H1 (cell line): ENCODE data around the gene DARS1. TPM values are rescaled to one million over a fixed set of nuclear protein-coding genes. Genes with fewer than 3 reads are reported as not detected.

ENCODE experiments used
- CTCF ChIA-PET: fragments of 300-600 bp; sonication (Branson Sonifier 250); formaldehyde crosslinking; loops from one replicate; lab custom pipeline; 2021; ENCODE audit not compliant: partially characterized antibody; lab: Charles Lee
- POLR2A ChIA-PET: fragments of 300-600 bp; sonication (Branson Sonifier 250); formaldehyde crosslinking; loops from one replicate; lab custom pipeline; 2021; ENCODE audit warnings: inconsistent platforms; ENCODE audit not compliant: partially characterized antibody; lab: Charles Lee
- DNase-seq, 2 experiments: peaks; one replicate each; pipeline versions ENCODE4 v3.0.0 to v3.0.0-alpha.2; 2010 to 2022; ENCODE audit warnings: low spot score in 2 of 2, low read depth in 1 of 2, mixed read lengths in 1 of 2
- FAIRE-seq: peaks from 2 replicates; lab custom pipeline; 2011; peaks lifted over from hg19 to GRCh38; lab: Jason Lieb, UNC
- H2AFZ ChIP-seq: 2 replicates; pipeline ENCODE4 v1.8.1; 2012; ENCODE audit warnings: low read length, inconsistent platforms
- H2AK5ac ChIP-seq: 2 replicates; pipeline ENCODE4 v1.6.1; 2013; ENCODE audit warnings: low read depth, low read length
- H2BK120ac ChIP-seq: replicated peaks from 2 replicates; pipeline ENCODE3; 2013; ENCODE audit warnings: low read depth, low read length, inconsistent platforms
- H2BK12ac ChIP-seq: 2 replicates; pipeline ENCODE4 v1.6.1; 2013; ENCODE audit warnings: low read depth, low read length
- H2BK15ac ChIP-seq: 2 replicates; pipeline ENCODE4 v1.6.1; 2013; ENCODE audit warnings: low read length
- H2BK20ac ChIP-seq: 2 replicates; pipeline ENCODE4 v1.6.1; 2013; ENCODE audit warnings: low read length
- H2BK5ac ChIP-seq: 2 replicates; pipeline ENCODE4 v1.6.1; 2013; ENCODE audit warnings: low read depth, low read length
- H3K14ac ChIP-seq: 2 replicates; pipeline ENCODE4 v1.6.1; 2013; ENCODE audit warnings: inconsistent platforms; ENCODE audit not compliant: insufficient read length
- H3K18ac ChIP-seq: 2 replicates; pipeline ENCODE4 v1.6.1; 2013; ENCODE audit warnings: low read length; ENCODE audit errors: extremely low read depth
- H3K23ac ChIP-seq: 2 replicates; pipeline ENCODE4 v1.6.1; 2013; ENCODE audit warnings: inconsistent platforms; ENCODE audit not compliant: insufficient read length
- H3K23me2 ChIP-seq: 2 replicates; pipeline ENCODE4 v1.6.1; 2013; ENCODE audit warnings: low read depth, low read length
- H3K27ac ChIP-seq: 2 replicates; pipeline ENCODE4 v1.6.1; 2011; ENCODE audit warnings: low read depth, low read length, inconsistent platforms
- H3K27me3 ChIP-seq, 4 experiments: replicated peaks in 1 of 4; 1 replicate in 1 of 4; 2 replicates in 3 of 4; pipeline versions ENCODE4 v1.6.1 to v1.8.1; 2011 to 2013; ENCODE audit warnings: low read length in 3 of 4, mild to moderate bottlenecking in 3 of 4, inconsistent platforms in 2 of 4, mixed read lengths in 2 of 4, moderate library complexity in 1 of 4; ENCODE audit not compliant: control insufficient read depth in 3 of 4, insufficient read depth in 3 of 4; ENCODE audit errors: extremely low read depth in 1 of 4
- H3K36me3 ChIP-seq, 4 experiments: 2 replicates each; pipeline versions ENCODE4 v1.6.1 to v1.8.1; 2011 to 2013; ENCODE audit warnings: mild to moderate bottlenecking in 4 of 4, low read length in 3 of 4, moderate library complexity in 2 of 4, control low read depth in 1 of 4, inconsistent platforms in 1 of 4; ENCODE audit not compliant: insufficient read depth in 4 of 4, control insufficient read depth in 2 of 4
- H3K4ac ChIP-seq: replicated peaks from 2 replicates; pipeline ENCODE3; 2013; ENCODE audit warnings: low read length, low read depth, mixed read lengths, inconsistent platforms; ENCODE audit not compliant: insufficient read length
- H3K4me1 ChIP-seq, 4 experiments: replicated peaks in 1 of 4; 1 replicate in 1 of 4; 2 replicates in 3 of 4; pipeline versions ENCODE4 v1.6.1 to v1.8.1; 2011 to 2013; ENCODE audit warnings: low read length in 3 of 4, inconsistent platforms in 2 of 4, mixed read lengths in 1 of 4; ENCODE audit not compliant: insufficient read depth in 4 of 4, control insufficient read depth in 3 of 4
- H3K4me2 ChIP-seq, 2 experiments: 2 replicates each; pipeline versions ENCODE4 v1.6.1 to v1.8.1; 2011 to 2013; ENCODE audit warnings: low read depth in 2 of 2, low read length in 2 of 2, control low read depth in 1 of 2, inconsistent platforms in 1 of 2, mild to moderate bottlenecking in 1 of 2; ENCODE audit not compliant: insufficient read depth in 1 of 2
- H3K4me3 ChIP-seq, 4 experiments: fragments of 200-600, 300-600 bp in 1 of 4; sonication (generic), shearing (Covaris generic), sonication (Bioruptor Twin) in 1 of 4; 2 replicates each; pipeline versions ENCODE4 v1.5.1 to v1.8.1; 2011 to 2016; ENCODE audit warnings: low read length in 4 of 4, low read depth in 3 of 4, control low read depth in 2 of 4, inconsistent platforms in 2 of 4, mild to moderate bottlenecking in 2 of 4, mixed read lengths in 1 of 4, moderate library complexity in 1 of 4; ENCODE audit not compliant: insufficient read depth in 2 of 4; ENCODE audit errors: extremely low read depth in 1 of 4
- H3K56ac ChIP-seq: replicated peaks from 2 replicates; pipeline ENCODE3; 2013; ENCODE audit warnings: low read depth, mild to moderate bottlenecking, mixed read lengths, low read length, inconsistent platforms; ENCODE audit not compliant: insufficient read length
- H3K79me1 ChIP-seq: 2 replicates; pipeline ENCODE4 v1.6.1; 2013; ENCODE audit warnings: low read depth, low read length, control low read depth
- H3K79me2 ChIP-seq, 2 experiments: 2 replicates each; pipeline versions ENCODE4 v1.6.1 to v1.8.1; 2012 to 2013; ENCODE audit warnings: low read length in 2 of 2, mild to moderate bottlenecking in 2 of 2, inconsistent platforms in 1 of 2; ENCODE audit not compliant: insufficient read depth in 2 of 2, control insufficient read depth in 1 of 2
- H3K9ac ChIP-seq, 4 experiments: replicated peaks in 1 of 4; 1 replicate in 1 of 4; 2 replicates in 3 of 4; pipeline versions ENCODE4 v1.6.1 to v1.8.1; 2011 to 2013; ENCODE audit warnings: low read depth in 3 of 4, low read length in 3 of 4, control low read depth in 2 of 4, mild to moderate bottlenecking in 2 of 4, moderate library complexity in 2 of 4, inconsistent platforms in 1 of 4; ENCODE audit errors: extremely low read depth in 1 of 4
- H3K9me3 ChIP-seq, 2 experiments: 2 replicates each; pipeline versions ENCODE4 v1.6.1 to v1.8.1; 2012 to 2013; ENCODE audit warnings: mild to moderate bottlenecking in 2 of 2, moderate library complexity in 2 of 2, control low read depth in 1 of 2, inconsistent platforms in 1 of 2, low read depth in 1 of 2, low read length in 1 of 2, mixed read lengths in 1 of 2; ENCODE audit not compliant: insufficient read depth in 2 of 2
- H4K20me1 ChIP-seq, 2 experiments: replicated peaks in 1 of 2; 2 replicates each; pipeline versions ENCODE3 to v1.8.1; 2011 to 2013; ENCODE audit warnings: inconsistent platforms in 2 of 2, low read length in 2 of 2, mild to moderate bottlenecking in 1 of 2; ENCODE audit not compliant: insufficient read depth in 2 of 2, control insufficient read depth in 1 of 2
- H4K5ac ChIP-seq: 2 replicates; pipeline ENCODE4 v1.6.1; 2013; ENCODE audit warnings: low read length, low read depth, mixed read lengths, inconsistent platforms; ENCODE audit not compliant: insufficient read length
- H4K8ac ChIP-seq: 2 replicates; pipeline ENCODE4 v1.8.0; 2013; ENCODE audit warnings: mild to moderate bottlenecking, moderate library complexity, low read length, inconsistent platforms; ENCODE audit not compliant: insufficient read depth; ENCODE audit errors: extremely low read depth
- H4K91ac ChIP-seq: replicated peaks from 2 replicates; pipeline ENCODE3; 2013; ENCODE audit warnings: low read length, mixed read lengths, inconsistent platforms; ENCODE audit not compliant: insufficient read length
- BCL11A ChIP-seq, 2 experiments: IDR thresholded peaks; one replicate each; pipeline ENCODE4 v1.6.1; 2011; ENCODE audit warnings: low read depth in 2 of 2, low read length in 2 of 2, mild to moderate bottlenecking in 2 of 2
- BRCA1 ChIP-seq: IDR thresholded peaks from 2 replicates; pipeline ENCODE4 v1.6.1; 2012; ENCODE audit warnings: low read depth, low read length, improper control_type of control experiment
- CBX5 ChIP-seq: fragments of 300-800, 300-1000 bp; sonication (generic); IDR thresholded peaks from 2 replicates; pipeline ENCODE4 v1.7.1; 2016; ENCODE audit warnings: antibody characterized with exemption, low read length, low read depth
- CTBP2 ChIP-seq: IDR thresholded peaks from 2 replicates; pipeline ENCODE4 v1.7.0; 2011; ENCODE audit warnings: borderline replicate concordance, mild to moderate bottlenecking, moderate library complexity, mixed read lengths, low read length; ENCODE audit not compliant: insufficient read depth, insufficient read length
- GABPA ChIP-seq: IDR thresholded peaks from 2 replicates; pipeline ENCODE4 v1.6.1; 2011; ENCODE audit warnings: mild to moderate bottlenecking, low read length, moderate library complexity, borderline replicate concordance; ENCODE audit not compliant: insufficient read depth
- HDAC2 ChIP-seq, 2 experiments: fragments of 300-600 bp in 1 of 2; sonication (generic) in 1 of 2; IDR thresholded peaks; 2 replicates each; pipeline ENCODE4 v1.6.1; 2011 to 2012; ENCODE audit warnings: low read depth in 2 of 2, low read length in 2 of 2, mild to moderate bottlenecking in 2 of 2, moderate library complexity in 2 of 2, borderline replicate concordance in 1 of 2, inconsistent platforms in 1 of 2
- POLR2A ChIP-seq, 2 experiments: IDR thresholded peaks; 1 replicate in 1 of 2; 2 replicates in 1 of 2; pipeline ENCODE4 v1.6.1; 2011; ENCODE audit warnings: low read depth in 2 of 2, low read length in 2 of 2, mild to moderate bottlenecking in 2 of 2; ENCODE audit errors: control extremely low read depth in 1 of 2
- RNF2 ChIP-seq: fragments of 200-900, 300-1000 bp; sonication (generic); IDR thresholded peaks from 2 replicates; pipeline ENCODE4 v1.7.1; 2016; ENCODE audit warnings: borderline replicate concordance, low read depth, mild to moderate bottlenecking, antibody characterized with exemption, low read length; ENCODE audit not compliant: poor library complexity, severe bottlenecking; ENCODE audit errors: missing control alignments
- TBP ChIP-seq: IDR thresholded peaks from 2 replicates; pipeline ENCODE4 v1.6.1; 2011; ENCODE audit warnings: low read depth, low read length, improper control_type of control experiment
- WGBS, 2 experiments: shearing (Covaris generic) in 1 of 2; methylation state at CpG; one replicate each; pipeline versions ENCODE4 v1.1.6 to v1.1.7; 2013 to 2015; ENCODE audit warnings: low lambda C conversion rate in 2 of 2, mixed read lengths in 2 of 2, inconsistent platforms in 1 of 2, low coverage in 1 of 2, missing lambda C conversion rate in 1 of 2; ENCODE audit not compliant: insufficient replicate concordance in 2 of 2, insufficient coverage in 1 of 2, insufficient read length in 1 of 2; ENCODE audit errors: extremely low coverage in 1 of 2, missing lambda C conversion rate in 1 of 2; 5-methylcytosine and 5-hydroxymethylcytosine counted together
- polyA plus RNA-seq, 7 experiments: library from polyadenylated mRNA; depleted of rRNA in 3 of 7; stranded (reverse) in 5 of 7; unstranded in 2 of 7; fragments of >200 nt in 5 of 7; fragments of 200-250 nt in 2 of 7; gene quantifications; 1 replicate in 5 of 7; 2 replicates in 1 of 7; 4 replicates in 1 of 7; pipeline versions ENCODE4 v1.2.1 to v1.2.3, GENCODE V29; 2011 to 2013; ENCODE audit warnings: missing spikeins in 2 of 7, mixed read lengths in 2 of 7
- total RNA-seq: library from RNA; stranded (reverse); fragmentation: NEBNext Ultra II Directional; extraction: Animal tissue kit (Norgen Biotek cat#: 25700); gene quantifications from 2 replicates; pipeline ENCODE4 v1.2.1, GENCODE V29; 2021
- TF ChIP-seq, protein P1 (sequence below): IDR thresholded peaks from 2 replicates; pipeline ENCODE4 v1.6.1; 2012; ENCODE audit warnings: inconsistent platforms
- TF ChIP-seq, protein P2 (sequence below): IDR thresholded peaks from 2 replicates; pipeline ENCODE4 v1.6.1; 2011; ENCODE audit warnings: low read depth, mild to moderate bottlenecking, low read length; ENCODE audit not compliant: insufficient read depth

DARS1 gene
- total and polyA plus RNA-seq, 2 of the 8 experiments (the other 6 are each of a cell fraction or from before 2014, with no cell fraction given) = 61.7 to 85.9 TPM

DNA sequence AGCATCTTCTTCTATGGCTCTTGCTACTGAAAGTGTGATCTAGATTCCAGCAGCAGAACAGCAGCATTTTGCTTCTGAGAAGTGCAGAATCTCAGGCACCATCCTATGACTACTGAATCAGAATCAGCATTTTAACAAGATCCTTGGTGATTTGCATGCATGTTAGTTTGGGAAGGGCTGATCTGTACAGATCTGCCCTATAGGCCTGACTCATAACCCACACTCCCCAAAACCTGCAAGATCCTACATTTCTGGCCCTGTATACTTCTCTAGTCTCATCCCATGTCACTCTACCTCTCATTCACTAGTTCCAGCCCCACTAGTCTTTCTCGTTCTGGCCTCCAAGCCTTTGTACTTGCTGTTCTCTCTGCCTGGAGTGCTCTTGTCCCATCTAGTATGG, 15.7 kb upstream of the DARS1 start:
- Histone ChIP-seq H3K4me1 (peaks cover 2 to 4% (median 3%) of the 10 kb centered on the region in 4 experiments; a peak in 5 of 7 replicates), H4K8ac (no peak overlapping the region), H2AK5ac (no peak overlapping the region), H4K91ac (no peak overlapping the region), H4K20me1 (no peaks in the 10 kb centered on the region), H3K9me3 (no peaks in the 10 kb centered on the region; a peak in 1 of 4 replicates), H3K9ac (no peak overlapping the region), H2BK5ac (no peak overlapping the region), H2BK15ac (no peak overlapping the region), H3K14ac (no peak overlapping the region), H3K18ac (no peak overlapping the region), H3K4ac (no peak overlapping the region), H2BK20ac (no peak overlapping the region), H2BK12ac (no peak overlapping the region), H3K23me2 (no peaks in the 10 kb centered on the region), H3K79me1 (no peaks in the 10 kb centered on the region), H3K4me3 (no peak overlapping the region), H3K27ac (no peak overlapping the region), H4K5ac (no peak overlapping the region), H3K27me3 (no peaks in the 10 kb centered on the region), H2BK120ac (no peak overlapping the region), H3K36me3 (no peaks in the 10 kb centered on the region), H3K56ac (no peak overlapping the region), H3K23ac (no peak overlapping the region), H2AFZ (no peak overlapping the region), H3K79me2 (no peaks in the 10 kb centered on the region), H3K4me2 (no peak overlapping the region)
- CTCF ChIA-PET = interaction anchor here (0.8 kb wide), 1 partner anchor 20 kb away, joined by 3 read pairs; no protein-coding TSS in a partner anchor
- DNase-seq (no peak), FAIRE-seq (no peak)
- TF ChIP-seq CBX5 (no peak), BRCA1 (no peak), POLR2A (IDR thresholded peaks at IDR 0.05; ENCODE audit: control extremely low read depth in 1 of 2, low read depth in 2 of 2, low read length in 2 of 2) (no peak), TBP (no peak), HDAC2 (IDR thresholded peaks at IDR 0.05; ENCODE audit: borderline replicate concordance in 1 of 2, low read depth in 2 of 2, low read length in 2 of 2) (no peak), BCL11A (IDR thresholded peaks at IDR 0.05; ENCODE audit: low read depth in 2 of 2, low read length in 2 of 2) (no peak), CTBP2 (no peak), RNF2 (no peak), GABPA (no peak)
- TF ChIP-seq, protein P1, sequence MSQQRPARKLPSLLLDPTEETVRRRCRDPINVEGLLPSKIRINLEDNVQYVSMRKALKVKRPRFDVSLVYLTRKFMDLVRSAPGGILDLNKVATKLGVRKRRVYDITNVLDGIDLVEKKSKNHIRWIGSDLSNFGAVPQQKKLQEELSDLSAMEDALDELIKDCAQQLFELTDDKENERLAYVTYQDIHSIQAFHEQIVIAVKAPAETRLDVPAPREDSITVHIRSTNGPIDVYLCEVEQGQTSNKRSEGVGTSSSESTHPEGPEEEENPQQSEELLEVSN = no peak
- TF ChIP-seq, protein P2, sequence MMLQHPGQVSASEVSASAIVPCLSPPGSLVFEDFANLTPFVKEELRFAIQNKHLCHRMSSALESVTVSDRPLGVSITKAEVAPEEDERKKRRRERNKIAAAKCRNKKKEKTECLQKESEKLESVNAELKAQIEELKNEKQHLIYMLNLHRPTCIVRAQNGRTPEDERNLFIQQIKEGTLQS = no peak
- 86% methylated on average over 1 of the region's 1 CpG; no CpG with 5 or more reads in 1 of the 2 experiments for WGBS, 2 experiments
- POLR2A ChIA-PET = no interaction called here
